Measurements from ENCODE around the gene SLC26A8. TPM values are rescaled to one million over a fixed set of nuclear protein-coding genes. Genes with fewer than 3 reads are reported as not detected.

Gene SLC26A8
- total and polyA plus RNA-seq, 2 experiments from 2014 or later = 0.37 TPM; not detected in 1

DNA sequence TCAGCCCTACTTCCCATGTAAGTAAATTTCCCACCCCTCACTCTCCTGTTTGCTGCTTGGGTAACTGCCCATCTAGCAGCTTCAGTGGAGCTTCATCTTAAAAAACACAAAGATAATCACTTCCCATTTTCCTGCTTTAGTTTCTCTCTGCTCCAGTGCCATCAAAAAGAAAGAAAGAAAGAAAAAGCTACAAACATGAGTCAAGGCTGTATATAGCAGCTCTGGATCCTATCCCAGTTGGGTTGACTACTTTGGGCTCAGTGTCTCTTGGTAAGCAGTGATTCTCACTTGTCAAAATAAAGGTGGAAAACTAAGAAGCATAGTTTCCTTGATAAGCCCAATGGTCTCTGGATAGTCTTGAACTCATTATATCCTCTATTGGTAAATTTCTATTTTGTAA, 54.8 kb downstream of the SLC26A8 start:
- H3K4me3 ChIP-seq = no peak overlapping the region
- no peaks in the 10 kb centered on the region for H3K4me1 ChIP-seq (ENCODE audit: low read depth)
- no peak overlapping the region for H3K27ac ChIP-seq
- no peaks in the 10 kb centered on the region for H3K36me3 ChIP-seq
- no peaks in the 10 kb centered on the region for H3K27me3 ChIP-seq
- H3K9me3 ChIP-seq (ENCODE audit: low read depth) = no peaks in the 10 kb centered on the region
- DNase-seq (ENCODE audit: low read depth in 1 of 2, low spot score in 1 of 2) = no peak
- TF ChIP-seq, protein P1, sequence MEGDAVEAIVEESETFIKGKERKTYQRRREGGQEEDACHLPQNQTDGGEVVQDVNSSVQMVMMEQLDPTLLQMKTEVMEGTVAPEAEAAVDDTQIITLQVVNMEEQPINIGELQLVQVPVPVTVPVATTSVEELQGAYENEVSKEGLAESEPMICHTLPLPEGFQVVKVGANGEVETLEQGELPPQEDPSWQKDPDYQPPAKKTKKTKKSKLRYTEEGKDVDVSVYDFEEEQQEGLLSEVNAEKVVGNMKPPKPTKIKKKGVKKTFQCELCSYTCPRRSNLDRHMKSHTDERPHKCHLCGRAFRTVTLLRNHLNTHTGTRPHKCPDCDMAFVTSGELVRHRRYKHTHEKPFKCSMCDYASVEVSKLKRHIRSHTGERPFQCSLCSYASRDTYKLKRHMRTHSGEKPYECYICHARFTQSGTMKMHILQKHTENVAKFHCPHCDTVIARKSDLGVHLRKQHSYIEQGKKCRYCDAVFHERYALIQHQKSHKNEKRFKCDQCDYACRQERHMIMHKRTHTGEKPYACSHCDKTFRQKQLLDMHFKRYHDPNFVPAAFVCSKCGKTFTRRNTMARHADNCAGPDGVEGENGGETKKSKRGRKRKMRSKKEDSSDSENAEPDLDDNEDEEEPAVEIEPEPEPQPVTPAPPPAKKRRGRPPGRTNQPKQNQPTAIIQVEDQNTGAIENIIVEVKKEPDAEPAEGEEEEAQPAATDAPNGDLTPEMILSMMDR (IDR thresholded peaks at IDR 0.05; ENCODE audit: low read depth, low read length) = no peak

DNA sequence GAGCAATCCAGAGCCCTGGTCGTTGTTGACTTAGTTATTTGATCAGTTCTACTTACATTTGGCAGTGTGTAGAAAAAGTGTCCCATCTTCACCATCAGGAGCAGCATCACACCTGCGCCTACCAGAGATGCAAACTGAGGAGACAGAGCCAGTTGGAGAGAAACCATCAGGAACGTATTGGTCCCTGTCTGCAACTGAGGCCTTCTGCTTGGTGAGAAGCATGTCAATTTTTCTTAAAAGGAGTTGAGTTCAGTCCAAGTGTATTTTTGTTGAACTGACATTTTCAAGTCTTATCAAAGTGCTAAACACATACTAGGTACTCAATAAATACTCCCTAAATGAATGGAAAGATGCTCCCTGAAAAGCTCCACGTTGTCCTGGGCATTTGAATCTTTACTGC, 55.6 kb downstream of the SLC26A8 start:
- DNase-seq (ENCODE audit: low read depth in 1 of 2, low spot score in 1 of 2) = no peak
- no peak overlapping the region for H3K4me3 ChIP-seq

DNA sequence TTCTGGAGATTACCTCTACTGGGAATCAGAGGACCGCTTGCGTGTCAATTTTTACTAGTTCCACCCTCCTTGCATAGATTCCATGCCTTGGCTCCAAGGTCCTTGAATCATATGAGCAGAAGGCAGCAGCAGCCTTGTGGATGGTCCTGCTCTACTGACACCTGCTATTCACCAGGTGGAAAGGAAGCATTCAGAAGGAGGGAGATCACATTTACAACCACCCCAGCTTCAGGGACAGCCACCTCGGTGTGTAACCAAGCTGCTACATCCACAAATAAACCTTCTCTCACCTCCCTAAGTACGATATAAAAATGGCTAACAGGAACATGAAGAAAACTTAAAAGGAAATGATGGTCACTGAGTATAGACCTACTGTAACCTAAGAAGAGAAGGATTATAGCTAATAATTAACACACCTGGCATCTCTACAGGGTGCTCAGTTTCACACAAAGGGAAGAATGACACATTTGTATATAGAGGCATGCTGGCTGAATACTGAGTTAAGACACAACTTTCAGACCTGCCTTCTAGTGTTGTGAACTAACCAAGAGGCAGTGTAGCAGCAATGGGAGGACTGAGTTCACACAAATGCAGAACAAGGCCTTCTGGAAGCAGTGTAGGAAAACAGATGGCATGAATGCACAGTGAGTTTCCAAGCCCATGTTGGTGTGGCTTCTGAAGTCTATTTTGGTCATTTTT, 57.2 kb downstream of the SLC26A8 start:
- TF ChIP-seq, protein P1 (IDR thresholded peaks at IDR 0.05; ENCODE audit: low read depth, low read length) = no peak

More for the DNA sequence above, 55.6 kb downstream of the SLC26A8 start:
- no peaks in the 10 kb centered on the region for H3K27me3 ChIP-seq
- H3K9me3 ChIP-seq (ENCODE audit: low read depth) = no peaks in the 10 kb centered on the region
- H3K27ac ChIP-seq = no peak overlapping the region
- no peaks in the 10 kb centered on the region for H3K4me1 ChIP-seq (ENCODE audit: low read depth)
- TF ChIP-seq, protein P1 (IDR thresholded peaks at IDR 0.05; ENCODE audit: low read depth, low read length) = no peak
- H3K36me3 ChIP-seq = no peaks in the 10 kb centered on the region

DNA sequence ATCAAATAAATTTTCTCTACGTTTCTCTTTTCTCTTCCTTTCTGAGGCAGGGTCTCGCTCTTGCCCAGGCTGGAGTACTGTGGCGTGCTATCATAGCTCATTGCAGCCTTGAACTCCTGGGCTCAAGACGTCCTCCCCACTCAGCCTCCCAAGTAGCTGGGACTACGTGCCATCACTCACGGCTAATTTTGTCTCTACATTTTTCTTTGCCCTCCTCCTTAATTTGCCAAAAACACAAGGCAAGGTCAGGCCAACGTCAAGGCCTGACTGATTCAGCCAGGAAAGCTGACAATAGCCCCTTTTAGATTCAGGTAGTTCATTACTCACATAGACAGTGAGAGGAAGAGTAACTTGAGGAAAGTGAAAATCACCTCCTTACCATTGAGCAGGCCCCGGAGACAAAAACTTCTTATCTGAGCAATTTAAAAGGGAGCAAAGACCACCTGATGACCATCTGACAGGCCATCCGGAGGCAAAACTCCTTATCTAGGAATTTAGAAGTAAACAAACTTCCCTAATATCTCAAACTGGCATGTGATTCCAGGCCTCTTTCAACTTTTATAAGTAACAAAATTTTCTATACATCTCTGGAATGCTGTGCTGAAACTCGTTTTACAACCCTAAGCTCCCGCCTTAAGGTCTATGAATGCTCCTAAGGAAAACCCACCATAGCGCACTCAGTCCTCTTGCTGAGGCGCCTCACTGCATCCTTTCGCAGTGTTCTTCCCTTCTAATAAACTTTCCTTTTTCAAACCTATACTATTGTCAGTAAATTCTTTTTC, 61.5 kb downstream of the SLC26A8 start:
- no peaks in the 10 kb centered on the region for H3K36me3 ChIP-seq
- H3K9me3 ChIP-seq (ENCODE audit: low read depth) = no peaks in the 10 kb centered on the region
- DNase-seq (ENCODE audit: low read depth in 1 of 2, low spot score in 1 of 2) = no peak
- H3K4me3 ChIP-seq = no peak overlapping the region
- no peaks in the 10 kb centered on the region for H3K4me1 ChIP-seq (ENCODE audit: low read depth)
- H3K27me3 ChIP-seq = no peaks in the 10 kb centered on the region
- H3K27ac ChIP-seq = no peak overlapping the region
- TF ChIP-seq, protein P1 (IDR thresholded peaks at IDR 0.05; ENCODE audit: low read depth, low read length) = no peak

More for the DNA sequence above, 57.2 kb downstream of the SLC26A8 start:
- no peak overlapping the region for H3K4me3 ChIP-seq
- no peaks in the 10 kb centered on the region for H3K4me1 ChIP-seq (ENCODE audit: low read depth)
- no peaks in the 10 kb centered on the region for H3K27me3 ChIP-seq
- no peak for DNase-seq (ENCODE audit: low read depth in 1 of 2, low spot score in 1 of 2)
- no peaks in the 10 kb centered on the region for H3K36me3 ChIP-seq
- H3K9me3 ChIP-seq (ENCODE audit: low read depth) = no peaks in the 10 kb centered on the region
- no peak overlapping the region for H3K27ac ChIP-seq

DNA sequence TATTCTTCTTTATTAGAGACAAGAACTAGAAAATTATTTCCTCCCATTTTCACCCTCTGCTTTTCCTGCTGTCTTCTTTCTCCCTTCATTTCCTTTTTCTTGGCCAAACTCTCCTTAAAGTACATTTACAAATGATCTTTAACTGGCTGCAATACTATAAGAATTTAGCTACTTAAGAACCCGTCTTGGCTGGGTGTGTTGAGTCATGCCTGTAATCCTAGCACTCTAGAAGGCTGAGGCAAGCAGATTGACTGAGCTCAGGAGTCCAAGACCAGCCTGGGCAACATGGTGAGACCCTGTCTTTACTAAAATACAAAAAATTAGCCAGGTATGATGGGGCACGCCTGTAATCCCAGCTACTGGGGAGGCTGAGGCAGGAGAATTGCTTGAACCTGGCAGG, 64.3 kb downstream of the SLC26A8 start:
- no peaks in the 10 kb centered on the region for H3K27me3 ChIP-seq
- no peak for DNase-seq (ENCODE audit: low read depth in 1 of 2, low spot score in 1 of 2)
- H3K27ac ChIP-seq = no peak overlapping the region
- no peak overlapping the region for H3K4me3 ChIP-seq
- H3K36me3 ChIP-seq = no peaks in the 10 kb centered on the region
- no peaks in the 10 kb centered on the region for H3K4me1 ChIP-seq (ENCODE audit: low read depth)
- TF ChIP-seq, protein P1 (IDR thresholded peaks at IDR 0.05; ENCODE audit: low read depth, low read length) = no peak
- no peaks in the 10 kb centered on the region for H3K9me3 ChIP-seq (ENCODE audit: low read depth)
